Measurements from ENCODE around the gene DYNLT3.

The DYNLT3 gene

DNA sequence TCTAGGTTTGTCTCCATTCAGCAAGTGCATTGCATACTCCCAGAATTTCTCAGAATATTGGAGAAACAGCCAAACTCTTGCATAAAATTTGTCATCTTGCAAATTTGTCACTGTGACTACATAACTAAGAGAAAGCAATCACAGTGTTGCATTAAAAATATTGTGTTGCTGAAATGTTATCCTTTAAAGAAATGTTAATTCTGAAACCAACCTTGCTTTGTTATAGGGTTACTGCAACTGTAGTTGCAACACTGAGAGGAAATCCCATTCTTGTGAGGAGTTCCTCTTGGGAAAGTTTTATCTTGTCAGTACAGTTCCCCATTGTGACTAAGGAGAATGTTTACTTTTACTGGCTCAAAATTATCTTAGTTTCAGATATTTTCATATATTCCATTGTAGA, 46.7 kb downstream of the DYNLT3 start:
- DNase-seq (ENCODE audit: low read depth in 2 of 2) = peak; percentile 5 to 21
- H3K4me3 ChIP-seq (replicated peaks in 1 of 2; ENCODE audit: low read depth in 2 of 2, low read length in 2 of 2) = no peak overlapping the region
- TF ChIP-seq, protein P1, sequence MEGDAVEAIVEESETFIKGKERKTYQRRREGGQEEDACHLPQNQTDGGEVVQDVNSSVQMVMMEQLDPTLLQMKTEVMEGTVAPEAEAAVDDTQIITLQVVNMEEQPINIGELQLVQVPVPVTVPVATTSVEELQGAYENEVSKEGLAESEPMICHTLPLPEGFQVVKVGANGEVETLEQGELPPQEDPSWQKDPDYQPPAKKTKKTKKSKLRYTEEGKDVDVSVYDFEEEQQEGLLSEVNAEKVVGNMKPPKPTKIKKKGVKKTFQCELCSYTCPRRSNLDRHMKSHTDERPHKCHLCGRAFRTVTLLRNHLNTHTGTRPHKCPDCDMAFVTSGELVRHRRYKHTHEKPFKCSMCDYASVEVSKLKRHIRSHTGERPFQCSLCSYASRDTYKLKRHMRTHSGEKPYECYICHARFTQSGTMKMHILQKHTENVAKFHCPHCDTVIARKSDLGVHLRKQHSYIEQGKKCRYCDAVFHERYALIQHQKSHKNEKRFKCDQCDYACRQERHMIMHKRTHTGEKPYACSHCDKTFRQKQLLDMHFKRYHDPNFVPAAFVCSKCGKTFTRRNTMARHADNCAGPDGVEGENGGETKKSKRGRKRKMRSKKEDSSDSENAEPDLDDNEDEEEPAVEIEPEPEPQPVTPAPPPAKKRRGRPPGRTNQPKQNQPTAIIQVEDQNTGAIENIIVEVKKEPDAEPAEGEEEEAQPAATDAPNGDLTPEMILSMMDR (IDR thresholded peaks at IDR 0.05; ENCODE audit: low read depth, low read length) = no peak

DNA sequence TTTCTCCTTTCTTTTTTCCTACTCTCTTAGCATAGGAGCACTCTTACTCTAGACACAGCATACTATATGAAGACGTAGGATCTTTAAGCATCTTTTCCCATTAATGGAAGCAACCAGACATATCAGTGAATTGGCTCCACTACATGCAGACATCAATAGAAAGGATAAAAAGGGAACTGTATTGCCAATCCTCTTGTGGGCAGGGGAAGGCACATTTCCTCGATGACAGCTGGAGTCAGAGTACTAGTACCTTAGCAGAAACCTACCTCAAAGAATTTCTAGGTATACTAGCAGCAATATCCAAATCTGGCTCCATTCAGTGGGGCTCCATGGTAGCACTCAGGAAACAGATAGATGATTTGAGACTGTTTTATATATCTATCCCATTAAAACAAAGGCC, 47.4 kb downstream of the DYNLT3 start:
- no peak overlapping the region for H3K4me3 ChIP-seq (replicated peaks in 1 of 2; ENCODE audit: low read depth in 2 of 2, low read length in 2 of 2)
- DNase-seq (ENCODE audit: low read depth in 2 of 2) = no peak

DNA sequence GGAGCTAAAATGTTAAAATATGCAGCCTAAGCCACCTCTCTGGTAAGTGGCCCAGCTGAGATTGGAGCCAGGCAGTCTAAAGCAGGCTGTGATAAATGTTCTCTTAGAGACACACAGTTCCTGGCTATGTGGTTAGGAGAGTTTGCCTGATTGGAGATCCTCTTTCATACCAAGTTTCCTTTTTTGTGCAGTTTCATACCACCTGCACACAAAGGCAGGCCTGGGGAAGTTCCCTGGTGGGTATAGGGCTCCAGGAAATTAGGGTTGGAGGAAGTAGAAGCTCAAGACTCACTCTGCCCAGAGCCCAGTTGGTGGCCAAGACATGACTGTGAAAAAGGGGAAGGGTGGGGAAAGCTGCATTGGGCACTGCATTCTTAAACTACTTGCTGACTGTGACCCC, 50.6 kb downstream of the DYNLT3 start:
- H3K4me3 ChIP-seq (replicated peaks in 1 of 2; ENCODE audit: low read depth in 2 of 2, low read length in 2 of 2) = no peak overlapping the region
- no peak for DNase-seq (ENCODE audit: low read depth in 2 of 2)
- TF ChIP-seq, protein P1 (IDR thresholded peaks at IDR 0.05; ENCODE audit: low read depth, low read length) = no peak

More for the DNA sequence above, 47.4 kb downstream of the DYNLT3 start:
- TF ChIP-seq, protein P1 (IDR thresholded peaks at IDR 0.05; ENCODE audit: low read depth, low read length) = no peak

DNA sequence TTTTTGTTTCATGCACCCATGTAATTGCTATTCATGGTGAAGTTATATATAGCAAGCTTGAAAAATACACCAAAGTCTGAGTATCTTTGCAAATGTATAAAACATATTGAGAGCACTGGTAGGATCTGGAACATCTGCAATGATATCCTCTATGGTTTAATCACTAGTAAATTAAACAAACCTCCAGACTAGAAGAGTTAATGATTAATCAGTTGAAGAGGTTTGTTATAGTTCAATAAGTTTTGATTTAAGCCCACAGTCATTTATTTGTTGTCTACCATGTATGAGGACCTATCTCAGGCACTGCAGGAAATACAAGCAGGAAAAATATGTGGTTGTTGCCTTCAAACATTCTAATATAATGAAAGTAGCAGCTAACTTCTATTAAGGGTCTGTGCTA, 51.1 kb downstream of the DYNLT3 start:
- no peak overlapping the region for H3K4me3 ChIP-seq (replicated peaks in 1 of 2; ENCODE audit: low read depth in 2 of 2, low read length in 2 of 2)
- DNase-seq (ENCODE audit: low read depth in 2 of 2) = no peak
- TF ChIP-seq, protein P1 (IDR thresholded peaks at IDR 0.05; ENCODE audit: low read depth, low read length) = no peak

Data from cardiac fibroblast (primary cell).